GM12865 (cell line): ENCODE measurements around the gene HLA-F.
A peak's percentile ranks its signal among the peaks of the same experiment; 100 is the strongest.

Source experiments
- DNase-seq: peaks from one replicate; pipeline ENCODE4 v3.0.0; 2010; ENCODE audit warnings: low read depth
- H3K4me3 ChIP-seq: 2 replicates; pipeline ENCODE4 v1.5.1; 2011; ENCODE audit warnings: mild to moderate bottlenecking, low read depth, low read length, control low read depth
- TF ChIP-seq, protein P1 (sequence below): IDR thresholded peaks from 2 replicates; pipeline ENCODE4 v1.5.1; 2011; ENCODE audit warnings: low read length, control low read depth, low read depth, inconsistent platforms; ENCODE audit not compliant: insufficient read depth; ENCODE audit errors: missing control alignments

HLA-F gene

DNA sequence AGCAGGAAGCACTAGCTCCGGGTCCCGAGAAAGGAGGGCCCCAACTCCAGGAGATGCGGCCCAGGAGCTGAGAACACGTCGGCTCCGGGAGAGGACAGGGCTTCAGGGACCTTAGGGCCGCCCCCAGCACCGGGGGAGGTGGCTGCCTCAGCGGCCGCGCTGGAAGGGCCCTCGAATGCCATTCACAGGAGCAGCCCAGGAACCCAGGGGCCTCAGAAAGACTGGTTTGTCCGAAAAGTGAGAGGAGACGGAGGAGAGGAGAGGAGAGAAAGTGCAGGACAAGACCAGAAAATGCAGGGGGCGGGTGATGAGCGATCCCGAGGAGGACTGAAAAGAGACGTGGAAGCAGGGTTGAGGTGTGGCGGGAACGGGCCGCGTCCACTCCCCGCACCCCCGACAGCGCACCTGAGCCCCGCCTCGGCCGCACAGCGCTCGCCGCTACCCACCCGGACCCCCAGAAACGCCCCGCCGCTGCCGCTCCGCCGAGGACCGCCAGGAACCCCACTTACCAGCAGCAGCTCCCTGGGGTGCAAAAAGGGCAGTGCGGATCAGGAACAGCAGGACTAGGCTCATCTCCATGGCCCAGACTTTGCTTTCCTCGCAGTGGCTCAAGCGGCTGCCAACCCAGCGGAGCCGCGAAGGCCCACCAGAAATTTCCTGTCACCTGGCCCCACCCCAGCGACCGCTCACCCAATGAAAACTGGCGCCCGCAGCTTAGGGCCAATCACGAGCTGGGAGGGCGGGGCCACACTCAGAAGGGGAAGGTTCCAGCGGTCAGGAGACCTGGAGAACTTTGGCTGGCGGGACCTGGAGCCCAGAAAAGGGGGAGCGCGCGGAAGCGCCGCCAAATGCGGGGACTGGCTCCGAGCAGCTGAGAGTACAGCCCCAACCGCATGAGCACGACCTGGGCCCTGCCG, 25.4 kb downstream of the HLA-F start:
- peak; percentile 88 for DNase-seq
- TF ChIP-seq, protein P1, sequence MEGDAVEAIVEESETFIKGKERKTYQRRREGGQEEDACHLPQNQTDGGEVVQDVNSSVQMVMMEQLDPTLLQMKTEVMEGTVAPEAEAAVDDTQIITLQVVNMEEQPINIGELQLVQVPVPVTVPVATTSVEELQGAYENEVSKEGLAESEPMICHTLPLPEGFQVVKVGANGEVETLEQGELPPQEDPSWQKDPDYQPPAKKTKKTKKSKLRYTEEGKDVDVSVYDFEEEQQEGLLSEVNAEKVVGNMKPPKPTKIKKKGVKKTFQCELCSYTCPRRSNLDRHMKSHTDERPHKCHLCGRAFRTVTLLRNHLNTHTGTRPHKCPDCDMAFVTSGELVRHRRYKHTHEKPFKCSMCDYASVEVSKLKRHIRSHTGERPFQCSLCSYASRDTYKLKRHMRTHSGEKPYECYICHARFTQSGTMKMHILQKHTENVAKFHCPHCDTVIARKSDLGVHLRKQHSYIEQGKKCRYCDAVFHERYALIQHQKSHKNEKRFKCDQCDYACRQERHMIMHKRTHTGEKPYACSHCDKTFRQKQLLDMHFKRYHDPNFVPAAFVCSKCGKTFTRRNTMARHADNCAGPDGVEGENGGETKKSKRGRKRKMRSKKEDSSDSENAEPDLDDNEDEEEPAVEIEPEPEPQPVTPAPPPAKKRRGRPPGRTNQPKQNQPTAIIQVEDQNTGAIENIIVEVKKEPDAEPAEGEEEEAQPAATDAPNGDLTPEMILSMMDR = no peak
- peak overlapping the region; percentile 66 for H3K4me3 ChIP-seq

DNA sequence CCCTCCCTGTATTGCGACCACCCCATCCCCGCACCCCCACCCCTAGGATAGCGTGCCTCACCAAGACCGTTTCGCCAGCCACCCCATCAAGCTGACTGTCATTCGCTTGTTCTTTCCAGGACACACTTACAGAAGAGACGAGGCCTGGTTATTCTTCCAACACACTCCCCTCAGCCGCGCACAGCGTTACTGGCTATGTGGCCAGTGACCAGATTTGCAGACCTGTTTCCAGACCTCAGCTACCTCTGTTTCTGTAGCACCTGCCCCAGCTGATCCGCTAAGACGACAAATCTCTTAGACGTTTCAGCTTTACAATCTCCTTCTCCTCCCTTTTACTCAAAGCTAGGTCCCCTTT, 26.1 kb downstream of the HLA-F start:
- H3K4me3 ChIP-seq = peak overlapping the region; percentile 66
- TF ChIP-seq, protein P1 = no peak
- no peak for DNase-seq

DNA sequence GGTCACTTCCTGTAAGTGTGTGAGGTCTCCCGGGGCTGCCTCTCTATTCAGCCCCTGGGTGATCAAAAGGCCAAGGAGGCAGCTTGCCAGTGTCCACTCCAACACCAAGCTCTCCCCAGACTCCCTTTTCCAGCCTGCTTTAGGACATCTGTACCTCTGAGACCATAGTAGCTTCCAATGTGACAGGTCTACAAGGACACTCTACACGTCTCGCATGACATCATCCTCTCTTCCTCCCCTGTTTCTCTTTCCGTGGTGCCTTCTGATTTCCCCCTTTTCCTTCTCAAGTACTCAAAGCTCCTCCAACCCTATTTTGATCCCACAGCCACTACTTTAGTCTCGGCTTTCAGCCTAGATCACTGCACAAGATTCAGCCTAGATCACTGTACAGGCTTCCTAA, 26.4 kb downstream of the HLA-F start:
- DNase-seq = no peak
- TF ChIP-seq, protein P1 = no peak
- H3K4me3 ChIP-seq = no peak overlapping the region

DNA sequence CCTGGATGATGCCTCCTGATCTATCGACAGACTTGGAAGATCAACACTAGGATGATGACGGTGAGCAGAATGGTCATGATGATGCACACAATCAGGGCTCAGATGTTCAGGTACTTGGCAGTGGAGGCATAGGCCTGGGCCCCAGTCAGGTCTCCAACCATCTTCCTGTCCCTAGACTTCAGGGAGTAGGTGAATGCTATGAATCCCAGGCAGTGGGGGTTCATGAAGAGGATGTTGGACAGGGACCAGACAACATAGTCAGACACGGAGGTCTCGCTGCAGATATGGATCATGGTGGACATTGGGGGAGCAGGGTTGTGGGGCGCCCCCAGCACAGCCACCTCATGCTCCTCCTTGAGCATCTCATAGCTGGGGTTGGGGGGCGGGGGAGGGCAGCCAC, 27.5 kb downstream of the HLA-F start:
- no peak for DNase-seq
- no peak overlapping the region for H3K4me3 ChIP-seq
- TF ChIP-seq, protein P1 = no peak

DNA sequence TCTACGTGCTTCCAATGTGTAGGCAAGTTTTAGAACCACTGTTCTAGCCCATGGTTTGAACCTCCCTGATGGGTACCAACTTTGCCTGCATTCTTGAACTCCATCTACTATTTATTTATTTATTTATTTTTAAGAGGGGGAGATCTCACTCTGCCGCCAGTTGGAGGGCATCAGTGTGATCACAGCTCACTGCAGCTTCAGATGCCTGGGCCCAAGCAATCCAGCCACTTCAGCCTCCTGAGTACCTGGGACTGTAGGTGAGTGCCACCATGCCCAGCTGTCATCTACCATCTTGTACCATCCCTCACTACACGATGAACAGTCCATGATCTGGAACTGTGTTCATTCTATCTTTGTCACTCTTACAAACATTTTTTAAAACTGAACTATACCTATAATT, 28.2 kb downstream of the HLA-F start:
- H3K4me3 ChIP-seq = peak overlapping the region; percentile 95
- TF ChIP-seq, protein P1 = no peak
- no peak for DNase-seq

DNA sequence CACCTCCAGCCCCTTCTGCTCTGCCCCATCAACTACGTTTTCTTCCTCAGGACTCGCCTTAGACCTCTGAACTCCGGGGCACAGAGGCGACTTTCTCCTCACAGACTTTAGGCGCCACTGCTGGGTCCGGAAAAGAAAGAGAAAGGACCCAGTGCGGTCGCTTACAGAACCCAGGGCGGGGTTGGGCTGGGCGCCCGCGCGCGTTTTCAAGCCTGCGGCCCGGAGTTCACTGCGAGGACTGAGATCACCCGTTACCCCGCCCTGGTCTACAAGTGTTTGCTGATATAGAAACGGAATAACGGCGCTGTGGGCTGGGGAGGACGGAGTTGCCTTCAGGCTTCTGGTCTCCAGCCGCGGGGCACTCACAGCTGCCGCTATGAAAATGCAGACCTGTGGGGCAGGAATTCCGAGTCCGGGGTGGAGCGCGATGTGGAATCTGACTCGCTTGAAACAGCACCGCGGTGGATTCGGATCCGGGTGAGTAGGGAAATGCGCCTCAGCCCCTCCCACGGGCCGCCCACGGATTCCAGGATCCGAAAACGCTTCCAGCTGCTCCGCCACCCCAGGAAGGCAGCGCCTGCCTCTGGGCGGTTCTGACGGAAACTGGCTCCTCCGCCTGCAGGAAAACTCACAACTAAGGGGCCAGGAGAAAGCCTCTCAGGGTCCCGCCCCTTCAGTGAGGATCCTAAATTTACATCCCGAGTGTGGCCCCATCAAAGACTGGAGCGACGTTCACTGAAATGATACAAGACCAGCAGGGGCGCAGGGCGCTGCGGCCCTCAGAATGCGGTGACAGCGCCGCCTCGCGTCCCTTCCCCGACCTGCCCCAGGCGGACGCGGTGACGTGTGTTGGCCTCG, 29.4 kb downstream of the HLA-F start:
- peak overlapping the region; percentile 95 for H3K4me3 ChIP-seq
- TF ChIP-seq, protein P1 = peak; percentile 100
- DNase-seq = peak; percentile 91

DNA sequence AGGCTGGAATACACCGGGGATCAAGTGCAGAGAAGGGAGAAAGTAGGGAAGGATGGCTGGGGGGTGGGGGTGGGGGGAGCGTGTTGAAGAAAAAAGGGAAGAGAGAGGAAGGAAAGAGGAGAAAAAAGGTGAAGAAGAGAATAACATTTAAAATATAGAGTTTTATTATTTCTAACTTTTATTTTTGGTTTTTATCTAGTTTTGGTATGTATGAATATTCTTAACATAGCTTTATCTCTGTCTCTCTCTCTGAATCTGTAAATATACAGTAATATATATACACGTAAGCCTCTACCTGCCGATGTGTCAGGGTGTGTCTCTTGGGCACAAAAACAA, 30.0 kb downstream of the HLA-F start:
- no peak for DNase-seq
- TF ChIP-seq, protein P1 = no peak
- H3K4me3 ChIP-seq = peak overlapping the region; percentile 95
